OCI-LY7 (cell line): ENCODE measurements around the gene TECR. TPM values are rescaled to one million over a fixed set of nuclear protein-coding genes. Genes with fewer than 3 reads are reported as not detected.

Experiments
- BruUV-seq: library from RNA; stranded (reverse); fragments of 400-500 nt; replicated peaks from 2 replicates; lab custom pipeline; 2021; lab: Mats Ljungman, UMichigan
- CTCF ChIA-PET: fragments of 300-600 bp; sonication (Branson Sonifier 250); formaldehyde crosslinking; loops from one replicate; lab custom pipeline; 2022; ENCODE audit warnings: antibody characterized with exemption; ENCODE audit not compliant: unreplicated experiment; lab: Charles Lee
- POLR2A ChIA-PET: fragments of 300-600 bp; sonication (Branson Sonifier 250); formaldehyde crosslinking; loops from one replicate; lab custom pipeline; 2022; ENCODE audit warnings: antibody characterized with exemption; lab: Charles Lee
- DNase-seq: peaks from one replicate; pipeline ENCODE4 v3.0.0-alpha.2; 2015; ENCODE audit warnings: low spot score
- H2AFZ ChIP-seq: fragments of 200-600 bp; sonication (generic), shearing (Covaris generic); 2 replicates; pipeline ENCODE4 v1.6.1; 2014; ENCODE audit warnings: mild to moderate bottlenecking, antibody characterized with exemption, low read length, moderate library complexity
- H3K27ac ChIP-seq: fragments of 200-600 bp; sonication (generic); 2 replicates; pipeline ENCODE4 v1.5.1; 2014; ENCODE audit warnings: mixed run types, low read depth, mild to moderate bottlenecking, moderate library complexity, low read length, inconsistent platforms; ENCODE audit not compliant: poor library complexity, severe bottlenecking
- H3K36me3 ChIP-seq: fragments of 200-600 bp; sonication (generic); 2 replicates; pipeline ENCODE4 v1.6.1; 2014; ENCODE audit warnings: mild to moderate bottlenecking, antibody characterized with exemption, low read length, moderate library complexity, mixed read lengths; ENCODE audit not compliant: insufficient read depth
- H3K4me1 ChIP-seq: fragments of 200-600 bp; sonication (generic); 2 replicates; pipeline ENCODE4 v1.5.1; 2014; ENCODE audit warnings: mild to moderate bottlenecking, low read length; ENCODE audit not compliant: insufficient read depth, poor library complexity, severe bottlenecking
- H3K4me2 ChIP-seq: fragments of 200-600 bp; sonication (generic); 2 replicates; pipeline ENCODE4 v1.6.1; 2014; ENCODE audit warnings: mild to moderate bottlenecking, low read length
- H3K4me3 ChIP-seq: fragments of 200-600 bp; sonication (generic); 2 replicates; pipeline ENCODE4 v1.5.1; 2014; ENCODE audit warnings: mild to moderate bottlenecking, low read depth, low read length; ENCODE audit not compliant: poor library complexity, severe bottlenecking
- H3K79me2 ChIP-seq: fragments of 200-600 bp; sonication (generic); 2 replicates; pipeline ENCODE4 v1.6.1; 2016; ENCODE audit warnings: low read depth, mild to moderate bottlenecking, low read length, moderate library complexity, mixed read lengths; ENCODE audit not compliant: insufficient read depth
- H3K9me2 ChIP-seq: fragments of 200-600 bp; sonication (generic); 2 replicates; pipeline ENCODE4 v1.6.1; 2016; ENCODE audit warnings: mild to moderate bottlenecking, low read length, mixed read lengths; ENCODE audit not compliant: insufficient read depth
- H3K9me3 ChIP-seq: fragments of 200-600 bp; sonication (generic); 2 replicates; pipeline ENCODE4 v1.6.1; 2014; ENCODE audit warnings: mild to moderate bottlenecking, mixed run types, low read length, mixed read lengths
- H4K20me1 ChIP-seq: fragments of 200-600 bp; sonication (generic); 2 replicates; pipeline ENCODE4 v1.6.1; 2014; ENCODE audit warnings: mild to moderate bottlenecking, antibody characterized with exemption, low read length, moderate library complexity, mixed read lengths; ENCODE audit not compliant: insufficient read depth
- EZH2phosphoT487 ChIP-seq: fragments of 200-600 bp; sonication (generic); IDR thresholded peaks from 2 replicates; pipeline ENCODE4 v1.6.1; 2018; ENCODE audit warnings: low read depth, borderline replicate concordance, mild to moderate bottlenecking, mixed run types, antibody characterized with exemption, low read length, moderate library complexity, mixed read lengths
- intact Hi-C: fragments of 100-400 bp; cut with micrococcal nuclease; formaldehyde crosslinking; loops from one replicate; pipeline ENCODE4 v1.10.0; 2022; ENCODE audit not compliant: unreplicated experiment
- total RNA-seq, 2 experiments: library from RNA; depleted of rRNA in 1 of 2; stranded (reverse); fragments of >200 nt in 1 of 2; shearing (Covaris generic) in 1 of 2; gene quantifications; 2 replicates each; pipeline ENCODE4 v1.2.3, GENCODE V29; 2014 to 2022
- TF ChIP-seq, protein P1 (sequence below): fragments of 200-600 bp; sonication (generic); conservative IDR thresholded peaks from 2 replicates; pipeline ENCODE4 v1.5.1; 2014; ENCODE audit warnings: mild to moderate bottlenecking, antibody characterized with exemption, low read length, moderate library complexity, mixed read lengths

The TECR gene
- total RNA-seq, 2 experiments from 2014 or later = 81.4 to 128 TPM

DNA sequence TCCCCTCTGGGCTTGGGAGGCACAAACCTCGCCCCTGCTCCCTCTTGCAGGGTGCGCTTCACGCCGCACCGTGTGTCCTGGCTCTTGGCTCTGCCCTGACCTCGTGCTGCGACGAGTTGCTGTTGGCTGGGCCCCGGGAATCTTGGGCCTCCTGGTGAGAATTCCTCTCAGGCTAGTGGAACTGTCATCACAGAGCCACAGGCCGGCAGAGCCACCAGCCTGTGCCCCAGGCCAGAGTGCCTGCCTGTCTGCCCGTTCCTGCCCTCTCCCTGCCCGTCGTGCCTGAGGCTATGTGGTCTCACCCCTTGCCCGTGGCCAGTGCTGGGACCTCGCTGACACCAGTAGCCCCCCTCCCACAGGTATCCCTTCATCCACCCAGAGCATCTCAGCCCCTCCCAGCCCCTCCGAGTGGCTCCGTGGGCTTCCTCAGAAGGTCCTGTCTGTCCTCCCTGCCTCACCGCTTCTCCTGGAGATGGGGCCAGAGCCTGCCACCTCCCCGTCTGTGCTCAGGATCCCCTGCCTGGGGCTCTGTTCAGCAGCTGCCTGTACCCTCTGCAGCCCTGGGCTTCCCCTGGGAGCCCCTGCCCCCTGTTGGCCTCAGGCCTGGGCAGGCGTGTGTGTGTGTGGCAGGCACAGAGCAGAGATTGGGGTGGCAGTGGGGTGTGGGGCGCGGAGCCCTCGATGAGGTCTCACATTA, 29.1 kb downstream of the TECR start:
- no peaks in the 10 kb centered on the region for H3K9me3 ChIP-seq
- no peaks in the 10 kb centered on the region for H3K9me2 ChIP-seq
- intact Hi-C loops = loop anchor here (5.0 kb wide), 1 partner anchor 41 kb away; the partner anchor contains the start of gene DNAJB1
- H2AFZ ChIP-seq = no peak overlapping the region
- ChIA-PET CTCF (no interaction called here), POLR2A (no interaction called here)
- DNase-seq = no peak
- H3K36me3 ChIP-seq = peaks cover 13% of the 10 kb centered on the region
- peak overlapping the region; percentile 44 for H3K4me2 ChIP-seq
- H3K79me2 ChIP-seq = peaks cover 14% of the 10 kb centered on the region; the same call in 1 of the 2 replicates
- H3K27ac ChIP-seq = peak overlapping the region; percentile 25
- no TSS peak for BruUV-seq
- H4K20me1 ChIP-seq = no peaks in the 10 kb centered on the region
- H3K4me1 ChIP-seq = peaks cover 27% of the 10 kb centered on the region
- no peak overlapping the region for H3K4me3 ChIP-seq
- TF ChIP-seq EZH2phosphoT487 = no peak
- TF ChIP-seq, protein P1, sequence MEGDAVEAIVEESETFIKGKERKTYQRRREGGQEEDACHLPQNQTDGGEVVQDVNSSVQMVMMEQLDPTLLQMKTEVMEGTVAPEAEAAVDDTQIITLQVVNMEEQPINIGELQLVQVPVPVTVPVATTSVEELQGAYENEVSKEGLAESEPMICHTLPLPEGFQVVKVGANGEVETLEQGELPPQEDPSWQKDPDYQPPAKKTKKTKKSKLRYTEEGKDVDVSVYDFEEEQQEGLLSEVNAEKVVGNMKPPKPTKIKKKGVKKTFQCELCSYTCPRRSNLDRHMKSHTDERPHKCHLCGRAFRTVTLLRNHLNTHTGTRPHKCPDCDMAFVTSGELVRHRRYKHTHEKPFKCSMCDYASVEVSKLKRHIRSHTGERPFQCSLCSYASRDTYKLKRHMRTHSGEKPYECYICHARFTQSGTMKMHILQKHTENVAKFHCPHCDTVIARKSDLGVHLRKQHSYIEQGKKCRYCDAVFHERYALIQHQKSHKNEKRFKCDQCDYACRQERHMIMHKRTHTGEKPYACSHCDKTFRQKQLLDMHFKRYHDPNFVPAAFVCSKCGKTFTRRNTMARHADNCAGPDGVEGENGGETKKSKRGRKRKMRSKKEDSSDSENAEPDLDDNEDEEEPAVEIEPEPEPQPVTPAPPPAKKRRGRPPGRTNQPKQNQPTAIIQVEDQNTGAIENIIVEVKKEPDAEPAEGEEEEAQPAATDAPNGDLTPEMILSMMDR = no peak

DNA sequence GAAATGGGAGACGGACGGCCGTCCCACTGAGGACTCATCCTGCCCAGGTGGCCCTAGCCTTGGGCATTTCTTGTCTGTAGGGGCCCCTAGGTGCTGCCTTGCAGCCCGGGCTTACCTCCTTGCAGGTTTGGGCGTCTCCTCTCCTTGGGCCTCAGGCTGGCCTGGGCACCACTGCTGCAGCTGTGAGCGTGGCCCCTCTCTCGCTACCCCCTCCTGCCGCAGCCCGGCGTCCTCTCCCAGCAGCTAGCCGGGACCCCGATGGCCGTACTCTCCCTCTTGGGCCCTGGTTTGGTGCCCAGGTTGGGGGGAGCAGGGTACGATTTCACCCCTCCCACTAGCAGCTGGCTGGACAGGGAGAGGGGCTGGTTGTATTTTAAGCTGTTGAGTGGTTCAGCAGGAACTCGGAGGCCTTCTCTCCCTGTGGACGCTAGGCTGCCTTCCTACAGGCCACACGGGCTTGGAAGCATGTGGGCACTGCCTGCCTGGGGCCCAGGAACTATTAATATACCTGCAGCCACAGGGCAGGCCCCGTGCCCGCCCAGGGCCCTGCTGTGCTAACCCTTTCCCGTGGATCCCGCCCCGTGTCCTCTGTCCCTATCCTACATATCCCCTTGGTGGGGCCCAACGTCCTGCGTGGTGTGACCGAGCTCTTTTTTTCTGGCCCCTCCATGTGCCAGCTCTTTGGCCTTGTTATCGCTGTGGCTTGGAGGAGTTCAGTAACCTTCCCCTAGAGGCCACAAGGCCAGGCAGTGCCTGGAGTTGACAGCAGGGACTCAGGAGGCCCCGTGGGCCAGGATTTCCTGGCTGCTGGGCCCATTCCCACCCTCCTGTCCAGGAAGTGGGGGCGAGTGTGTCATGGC, 30.8 kb downstream of the TECR start:
- CTCF ChIA-PET = interaction anchor here (0.7 kb wide), 1 partner anchor 11 kb away, joined by 3 read pairs; no protein-coding TSS in a partner anchor
- POLR2A ChIA-PET = interaction anchor here (0.7 kb wide), 1 partner anchor 11 kb away, joined by 3 read pairs; the partner anchor contains the start of gene NDUFB7

More for the DNA sequence above, 30.8 kb downstream of the TECR start:
- no peak for DNase-seq
- intact Hi-C loops = loop anchor here (5.0 kb wide), 1 partner anchor 43 kb away; the partner anchor contains the start of gene DNAJB1
- no peaks in the 10 kb centered on the region for H3K9me2 ChIP-seq
- no TSS peak for BruUV-seq
- TF ChIP-seq, protein P1 = no peak
- H3K4me1 ChIP-seq = peaks cover 32% of the 10 kb centered on the region
- peaks cover 14% of the 10 kb centered on the region; the same call in 1 of the 2 replicates for H3K79me2 ChIP-seq
- H3K4me3 ChIP-seq = no peak overlapping the region
- no peak overlapping the region for H3K27ac ChIP-seq
- H3K4me2 ChIP-seq = no peak overlapping the region
- peaks cover 21% of the 10 kb centered on the region for H3K36me3 ChIP-seq
- no peaks in the 10 kb centered on the region for H4K20me1 ChIP-seq
- H2AFZ ChIP-seq = no peak overlapping the region
- H3K9me3 ChIP-seq = no peaks in the 10 kb centered on the region
